ENCODE measurements around the gene RNF2. TPM values are rescaled to one million over a fixed set of nuclear protein-coding genes. Genes with fewer than 3 reads are reported as not detected.

Gene RNF2
- polyA plus RNA-seq, 1 donor (not counting 4 experiments of a cell fraction or from before 2014, with no cell fraction given): 29.2 TPM

DNA sequence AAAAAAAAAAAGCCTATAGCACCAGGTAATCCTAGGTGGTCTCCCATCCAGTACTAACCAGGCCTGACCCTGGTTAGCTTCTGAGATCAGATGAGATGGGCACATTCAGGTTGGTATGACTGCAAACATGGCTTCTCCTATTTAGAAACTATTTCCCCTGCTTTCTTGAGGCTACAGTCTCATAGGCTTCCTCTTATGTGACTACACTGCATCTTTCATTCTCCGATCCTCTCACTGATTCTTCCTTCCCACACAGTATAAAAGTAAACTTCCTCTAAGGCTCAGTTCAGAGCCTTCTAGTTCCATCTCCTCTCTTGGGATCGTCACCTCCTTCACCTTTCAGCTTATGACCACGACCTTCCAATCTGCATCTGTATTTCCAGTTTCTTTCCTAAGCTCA, 30.4 kb upstream of the RNF2 start:
- H3K27me3 ChIP-seq (ENCODE audit: control insufficient read depth, extremely low read depth, insufficient read depth, low read length): no peaks in the 10 kb centered on the region
- no peak for TF ChIP-seq EZH2 (IDR thresholded peaks at IDR 0.05; ENCODE audit: low read length)
- TF ChIP-seq, protein P1, sequence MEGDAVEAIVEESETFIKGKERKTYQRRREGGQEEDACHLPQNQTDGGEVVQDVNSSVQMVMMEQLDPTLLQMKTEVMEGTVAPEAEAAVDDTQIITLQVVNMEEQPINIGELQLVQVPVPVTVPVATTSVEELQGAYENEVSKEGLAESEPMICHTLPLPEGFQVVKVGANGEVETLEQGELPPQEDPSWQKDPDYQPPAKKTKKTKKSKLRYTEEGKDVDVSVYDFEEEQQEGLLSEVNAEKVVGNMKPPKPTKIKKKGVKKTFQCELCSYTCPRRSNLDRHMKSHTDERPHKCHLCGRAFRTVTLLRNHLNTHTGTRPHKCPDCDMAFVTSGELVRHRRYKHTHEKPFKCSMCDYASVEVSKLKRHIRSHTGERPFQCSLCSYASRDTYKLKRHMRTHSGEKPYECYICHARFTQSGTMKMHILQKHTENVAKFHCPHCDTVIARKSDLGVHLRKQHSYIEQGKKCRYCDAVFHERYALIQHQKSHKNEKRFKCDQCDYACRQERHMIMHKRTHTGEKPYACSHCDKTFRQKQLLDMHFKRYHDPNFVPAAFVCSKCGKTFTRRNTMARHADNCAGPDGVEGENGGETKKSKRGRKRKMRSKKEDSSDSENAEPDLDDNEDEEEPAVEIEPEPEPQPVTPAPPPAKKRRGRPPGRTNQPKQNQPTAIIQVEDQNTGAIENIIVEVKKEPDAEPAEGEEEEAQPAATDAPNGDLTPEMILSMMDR (optimal IDR thresholded peaks at IDR 0.05 in 1 of 3, IDR thresholded peaks at IDR 0.05 in 1 of 3, conservative IDR thresholded peaks at IDR 0.05 in 1 of 3; ENCODE audit: extremely low read depth in 1 of 3, insufficient read depth in 2 of 3, low read length in 3 of 3): no peak
- dilution Hi-C loops (cut with MboI; ENCODE audit: extremely low pct_ligation_motif_present, low sequenced_read_pairs): no loop called here

DNA sequence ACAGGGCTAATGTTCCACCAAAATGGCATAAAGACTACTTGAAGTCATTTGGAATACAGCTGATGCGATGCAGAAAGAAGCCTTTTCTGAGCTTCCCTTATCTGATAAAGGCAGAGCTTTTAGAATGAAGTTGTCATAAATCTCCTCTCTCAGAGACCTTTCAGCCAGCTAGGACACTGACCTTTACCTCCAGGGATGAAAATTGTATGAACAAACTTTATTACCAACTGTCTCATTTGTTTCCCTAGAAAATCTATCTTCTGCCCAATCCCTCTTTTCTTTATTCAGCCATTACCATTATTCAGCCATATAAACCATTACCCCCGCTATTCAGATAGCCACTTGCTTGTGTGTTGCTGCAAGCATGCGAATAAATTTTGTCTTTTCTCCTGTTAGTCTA, 29.7 kb upstream of the RNF2 start:
- FAIRE-seq (no peak), DNase-seq (ENCODE audit: low read depth, low spot score) (no peak)
- H3K27me3 ChIP-seq (ENCODE audit: control insufficient read depth, extremely low read depth, insufficient read depth, low read length): no peaks in the 10 kb centered on the region
- no peak overlapping the region for H3K27ac ChIP-seq (ENCODE audit: control insufficient read depth, insufficient read depth, low read length)
- no peak overlapping the region for H2AFZ ChIP-seq (ENCODE audit: control insufficient read depth, low read length)
- no peak overlapping the region for H3K9ac ChIP-seq (ENCODE audit: control insufficient read depth, extremely low read depth, insufficient read depth, low read length)
- TF ChIP-seq, protein P1 (optimal IDR thresholded peaks at IDR 0.05 in 1 of 3, IDR thresholded peaks at IDR 0.05 in 1 of 3, conservative IDR thresholded peaks at IDR 0.05 in 1 of 3; ENCODE audit: extremely low read depth in 1 of 3, insufficient read depth in 2 of 3, low read length in 3 of 3): no peak
- no peak for TF ChIP-seq EZH2 (IDR thresholded peaks at IDR 0.05; ENCODE audit: low read length)
- H3K79me2 ChIP-seq (ENCODE audit: control insufficient read depth, insufficient read depth, low read length): no peaks in the 10 kb centered on the region
- H3K4me1 ChIP-seq (ENCODE audit: control insufficient read depth, extremely low read depth, insufficient read depth, low read length): peaks cover 11% of the 10 kb centered on the region
- H3K9me1 ChIP-seq (ENCODE audit: control insufficient read depth, extremely low read depth, insufficient read depth, low read length): no peaks in the 10 kb centered on the region
- no peaks in the 10 kb centered on the region for H4K20me1 ChIP-seq (ENCODE audit: control insufficient read depth, extremely low read depth, insufficient read depth, low read length)
- H3K4me3 ChIP-seq (ENCODE audit: control insufficient read depth in 2 of 3, extremely low read depth in 1 of 3, insufficient read depth in 2 of 3, low read depth in 1 of 3, low read length in 3 of 3): no peak overlapping the region
- H3K36me3 ChIP-seq (ENCODE audit: control insufficient read depth in 2 of 2, extremely low read depth in 1 of 2, insufficient read depth in 2 of 2, low read length in 2 of 2): no peaks in the 10 kb centered on the region
- dilution Hi-C loops (cut with MboI; ENCODE audit: extremely low pct_ligation_motif_present, low sequenced_read_pairs): no loop called here
- no peak overlapping the region for H3K4me2 ChIP-seq (ENCODE audit: control insufficient read depth, extremely low read depth, insufficient read depth, low read depth, low read length)
- H3K9me3 ChIP-seq (ENCODE audit: control insufficient read depth, low read depth, low read length): no peaks in the 10 kb centered on the region

More for the DNA sequence above, 30.4 kb upstream of the RNF2 start:
- no peaks in the 10 kb centered on the region for H3K79me2 ChIP-seq (ENCODE audit: control insufficient read depth, insufficient read depth, low read length)
- H3K36me3 ChIP-seq (ENCODE audit: control insufficient read depth in 2 of 2, extremely low read depth in 1 of 2, insufficient read depth in 2 of 2, low read length in 2 of 2): no peaks in the 10 kb centered on the region
- no peak overlapping the region for H3K4me3 ChIP-seq (ENCODE audit: control insufficient read depth in 2 of 3, extremely low read depth in 1 of 3, insufficient read depth in 2 of 3, low read depth in 1 of 3, low read length in 3 of 3)
- H3K9me1 ChIP-seq (ENCODE audit: control insufficient read depth, extremely low read depth, insufficient read depth, low read length): no peaks in the 10 kb centered on the region
- no peak for DNase-seq (ENCODE audit: low read depth, low spot score)
- no peak overlapping the region for H3K9ac ChIP-seq (ENCODE audit: control insufficient read depth, extremely low read depth, insufficient read depth, low read length)
- H3K4me2 ChIP-seq (ENCODE audit: control insufficient read depth, extremely low read depth, insufficient read depth, low read depth, low read length): no peak overlapping the region
- H3K9me3 ChIP-seq (ENCODE audit: control insufficient read depth, low read depth, low read length): no peaks in the 10 kb centered on the region
- no peak for FAIRE-seq
- peaks cover 11% of the 10 kb centered on the region for H3K4me1 ChIP-seq (ENCODE audit: control insufficient read depth, extremely low read depth, insufficient read depth, low read length)
- H2AFZ ChIP-seq (ENCODE audit: control insufficient read depth, low read length): no peak overlapping the region
- H3K27ac ChIP-seq (ENCODE audit: control insufficient read depth, insufficient read depth, low read length): no peak overlapping the region
- H4K20me1 ChIP-seq (ENCODE audit: control insufficient read depth, extremely low read depth, insufficient read depth, low read length): no peaks in the 10 kb centered on the region

Data from keratinocyte (primary cell).